GM12878 (cell line): ENCODE measurements around the gene BMP8B. TPM values are rescaled to one million over a fixed set of nuclear protein-coding genes. Genes with fewer than 3 reads are reported as not detected.
A peak's percentile ranks its signal among the peaks of the same experiment; 100 is the strongest.

ENCODE experiments used
- BHLHE40 ChIP-seq, 2 experiments: fragments of 450-650 bp in 1 of 2; IDR thresholded peaks; 2 replicates each; pipeline ENCODE4 v1.6.1; 2011 to 2017; ENCODE audit warnings: low read depth in 2 of 2, borderline replicate concordance in 1 of 2, improper control_type of control experiment in 1 of 2, low read length in 1 of 2, mild to moderate bottlenecking in 1 of 2
- BMI1 ChIP-seq: fragments of 450-650 bp; IDR thresholded peaks from 2 replicates; pipeline ENCODE4 v1.6.1; 2016; ENCODE audit warnings: mild to moderate bottlenecking, moderate library complexity, borderline replicate concordance
- CREB1 ChIP-seq: IDR thresholded peaks from 2 replicates; pipeline ENCODE4 v1.6.1; 2012; ENCODE audit warnings: low read depth, mild to moderate bottlenecking, inconsistent platforms
- E2F4 ChIP-seq: IDR thresholded peaks from 2 replicates; pipeline ENCODE4 v1.6.1; 2012; ENCODE audit warnings: low read depth, low read length, improper control_type of control experiment
- IKZF1 ChIP-seq: fragments of 450-650 bp; conservative IDR thresholded peaks from 2 replicates; pipeline ENCODE4 v1.6.1; 2017; ENCODE audit warnings: antibody characterized with exemption, mild to moderate bottlenecking
- MEF2B ChIP-seq: fragments of 450-650 bp; IDR thresholded peaks from 2 replicates; pipeline ENCODE4 v1.6.1; 2018; ENCODE audit warnings: mild to moderate bottlenecking, moderate library complexity; ENCODE audit not compliant: partially characterized antibody, poor library complexity, severe bottlenecking
- NBN ChIP-seq: fragments of 450-650 bp; IDR thresholded peaks from 2 replicates; pipeline ENCODE4 v1.6.1; 2016
- PAX5 ChIP-seq: IDR thresholded peaks from 2 replicates; pipeline ENCODE4 v1.6.1; 2011; ENCODE audit warnings: low read depth, low read length, borderline replicate concordance
- POLR2A ChIP-seq: IDR thresholded peaks from 2 replicates; pipeline ENCODE4 v1.6.1; 2011; ENCODE audit warnings: low read depth, mild to moderate bottlenecking, low read length
- RB1 ChIP-seq: fragments of 450-650 bp; formaldehyde crosslinking; IDR thresholded peaks from 2 replicates; pipeline ENCODE4 v1.6.1; 2017; ENCODE audit warnings: mild to moderate bottlenecking, borderline replicate concordance
- RBBP5 ChIP-seq: fragments of 200-600 bp; sonication (generic); conservative IDR thresholded peaks from 2 replicates; pipeline ENCODE4 v1.6.1; 2016
- RELB ChIP-seq: fragments of 450-650 bp; IDR thresholded peaks from 2 replicates; pipeline ENCODE4 v1.6.1; 2017; ENCODE audit warnings: low read depth, mild to moderate bottlenecking, moderate library complexity
- RFX5 ChIP-seq: IDR thresholded peaks from 2 replicates; pipeline ENCODE4 v1.6.1; 2011; ENCODE audit warnings: low read depth, low read length, improper control_type of control experiment
- RUNX3 ChIP-seq: IDR thresholded peaks from 2 replicates; pipeline ENCODE4 v1.6.1; 2012; ENCODE audit warnings: low read length, inconsistent platforms
- SKIL ChIP-seq: fragments of 450-650 bp; IDR thresholded peaks from 2 replicates; pipeline ENCODE4 v1.6.1; 2017; ENCODE audit warnings: mild to moderate bottlenecking, low read depth, inconsistent platforms; ENCODE audit not compliant: poor library complexity, severe bottlenecking
- SP1 ChIP-seq: IDR thresholded peaks from one replicate; pipeline ENCODE4 v1.6.1; 2011; ENCODE audit warnings: low read depth, low read length
- TBL1XR1 ChIP-seq: IDR thresholded peaks from 2 replicates; pipeline ENCODE4 v1.6.1; 2012; ENCODE audit warnings: low read depth, low read length, improper control_type of control experiment
- ZBTB33 ChIP-seq: fragments of 450-650 bp; IDR thresholded peaks from 2 replicates; pipeline ENCODE4 v1.6.1; 2017; ENCODE audit warnings: mild to moderate bottlenecking
- ZNF622 ChIP-seq: fragments of 450-650 bp; IDR thresholded peaks from 2 replicates; pipeline ENCODE4 v1.6.1; 2017; ENCODE audit warnings: mild to moderate bottlenecking, inconsistent platforms
- ZNF687 ChIP-seq: fragments of 450-650 bp; IDR thresholded peaks from 2 replicates; pipeline ENCODE4 v1.6.1; 2017; ENCODE audit warnings: mild to moderate bottlenecking, moderate library complexity
- polyA plus RNA-seq, 11 experiments: library from polyadenylated mRNA; depleted of rRNA in 4 of 11; unstranded in 6 of 11; stranded (reverse) in 5 of 11; fragments of >200 nt; fragmentation: Nextera tagmentation in 4 of 11; fragmentation: Illumina TruSeq in 1 of 11; extraction: Ambion mirVana in 4 of 11; extraction: Trizol in 1 of 11; gene quantifications; 1 replicate in 1 of 11; 2 replicates in 10 of 11; pipeline versions ENCODE4 v1.2.1 to v1.2.3, GENCODE V29; 2011 to 2016; ENCODE audit warnings: inconsistent platforms in 2 of 11, missing spikeins in 2 of 11, low read depth in 1 of 11
- total RNA-seq, 4 experiments: library from RNA; depleted of rRNA in 3 of 4; stranded (reverse); fragments of >200 nt in 3 of 4; fragmentation: Illumina TruSeq in 1 of 4; extraction: Trizol in 1 of 4; gene quantifications; 2 replicates each; pipeline versions ENCODE4 v1.2.1 to v1.2.3, GENCODE V29; 2013 to 2021

BMP8B gene
- total and polyA plus RNA-seq, 10 of the 15 experiments (the other 5 are each of a cell fraction or from before 2014, with no cell fraction given), result 0.09 to 1.2 (median 0.52) TPM

GRCh38 chr1:39738622-39739366 lies 49.9 kb downstream of the BMP8B start, which contains the start of gene PPIE (continued):
- no peak for TF ChIP-seq ZNF622
- TF ChIP-seq IKZF1, result peak; percentile 30; the same call in 1 of the 2 replicates
- 0 out of 2 replicates have a peak, but pooled peaks have one; percentile 5 for TF ChIP-seq PAX5
- peak; percentile 18 for TF ChIP-seq MEF2B
- no peak for TF ChIP-seq ZBTB33
- no peak for TF ChIP-seq SKIL
- TF ChIP-seq CREB1, result peak; percentile 24; the same call in 1 of the 2 replicates
- peak; percentile 71; the same call in 1 of the 2 replicates for TF ChIP-seq NBN
- 0 out of 2 replicates have a peak, but pooled peaks have one; percentile 23 for TF ChIP-seq TBL1XR1
- peak in 1 of 2 experiments; percentile 21; a peak in 1 of 4 replicates for TF ChIP-seq BHLHE40 (IDR thresholded peaks at IDR 0.05; ENCODE audit: borderline replicate concordance in 1 of 2, low read depth in 2 of 2, low read length in 1 of 2)
- TF ChIP-seq BMI1, result no peak
- TF ChIP-seq RELB, result peak; percentile 82
- no peak for TF ChIP-seq RBBP5
- peak; percentile 99 for TF ChIP-seq POLR2A
- TF ChIP-seq E2F4, result no peak
- peak; percentile 93 for TF ChIP-seq ZNF687
- TF ChIP-seq RB1, result 0 out of 2 replicates have a peak, but pooled peaks have one; percentile 17
- no peak for TF ChIP-seq SP1
- no peak for TF ChIP-seq RFX5
- TF ChIP-seq RUNX3, result peak; percentile 29; the same call in 1 of the 2 replicates
